ENCODE results near the gene CKLF. TPM values are rescaled to one million over a fixed set of nuclear protein-coding genes. Genes with fewer than 3 reads are reported as not detected.
A peak's percentile ranks its signal among the peaks of the same experiment; 100 is the strongest.

The CKLF gene
- total and polyA plus RNA-seq, 2 experiments from 2014 or later = 64.2 to 108 TPM

DNA sequence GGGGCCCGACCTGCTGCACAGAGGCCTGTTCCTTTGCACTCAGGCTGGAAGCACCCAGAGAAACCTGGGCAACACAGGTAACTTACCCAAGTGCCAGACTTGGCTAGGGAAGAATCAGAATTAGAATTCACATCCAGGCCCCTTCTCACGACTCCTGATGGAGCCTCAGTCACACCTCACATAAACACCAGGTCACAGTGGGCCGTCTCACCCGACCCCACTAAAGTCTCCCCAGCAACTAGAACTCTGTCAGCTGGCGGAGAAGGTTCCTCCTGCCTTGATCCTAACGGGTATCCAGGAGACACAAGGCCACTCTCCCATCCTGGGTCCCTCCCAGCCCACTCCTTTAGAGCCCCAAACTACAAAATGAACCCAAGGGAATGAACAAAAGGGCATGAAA, 8.8 kb upstream of the CKLF start:
- no peaks in the 10 kb centered on the region; the same call in 1 of the 2 replicates for H3K36me3 ChIP-seq (ENCODE audit: low read depth)
- H3F3A ChIP-seq (ENCODE audit: insufficient read depth) = no peaks in the 10 kb centered on the region
- DNase-seq = no peak
- H3K9me3 ChIP-seq (ENCODE audit: low read depth) = no peaks in the 10 kb centered on the region
- no peak overlapping the region for H3K4me3 ChIP-seq
- H3K79me2 ChIP-seq (ENCODE audit: insufficient read depth) = no peaks in the 10 kb centered on the region
- no peak overlapping the region for H3K4me2 ChIP-seq (ENCODE audit: unreplicated experiment)
- no peak overlapping the region for H3K9ac ChIP-seq
- no peaks in the 10 kb centered on the region for H3K27me3 ChIP-seq (replicated peaks; ENCODE audit: insufficient read depth)
- H3K9me2 ChIP-seq (ENCODE audit: insufficient read depth) = no peaks in the 10 kb centered on the region
- TF ChIP-seq EZH2phosphoT487 (IDR thresholded peaks at IDR 0.05; ENCODE audit: insufficient read depth, low read depth) (no peak), EZH2 (IDR thresholded peaks at IDR 0.05; ENCODE audit: insufficient read depth, poor library complexity, severe bottlenecking) (no peak)
- H4K20me1 ChIP-seq (ENCODE audit: insufficient read depth) = no peaks in the 10 kb centered on the region
- 86 to 87% methylated on average over 6 of the region's 6 CpGs for WGBS, 2 experiments (ENCODE audit: low coverage in 1 of 2, low lambda C conversion rate in 2 of 2, missing lambda C conversion rate in 2 of 2)
- in situ Hi-C loops (cut with MboI) = no loop called here
- peaks cover 1% of the 10 kb centered on the region for H3K4me1 ChIP-seq (ENCODE audit: insufficient read depth)
- no peak overlapping the region for H2AFZ ChIP-seq
- H3K27ac ChIP-seq = no peak overlapping the region

GRCh38 chr16:66544016-66544757, 8.2 kb upstream of the CKLF start:
- H3K4me1 ChIP-seq (ENCODE audit: insufficient read depth) = peaks cover 8% of the 10 kb centered on the region
- no peak for DNase-seq
- no peak overlapping the region for H3K27ac ChIP-seq
- no peaks in the 10 kb centered on the region for H3K36me3 ChIP-seq (ENCODE audit: low read depth)
- no peaks in the 10 kb centered on the region for H3K9me2 ChIP-seq (ENCODE audit: insufficient read depth)
- H3K27me3 ChIP-seq (replicated peaks; ENCODE audit: insufficient read depth) = no peaks in the 10 kb centered on the region
- in situ Hi-C loops (cut with MboI) = no loop called here
- H3K4me2 ChIP-seq (ENCODE audit: unreplicated experiment) = no peak overlapping the region
- H3K9me3 ChIP-seq (ENCODE audit: low read depth) = no peaks in the 10 kb centered on the region
- H3F3A ChIP-seq (ENCODE audit: insufficient read depth) = peaks cover 6% of the 10 kb centered on the region; the same call in 1 of the 2 replicates
- H3K4me3 ChIP-seq = no peak overlapping the region
- no peak overlapping the region for H3K9ac ChIP-seq
- H2AFZ ChIP-seq = no peak overlapping the region
- WGBS, 2 experiments (ENCODE audit: low coverage in 1 of 2, low lambda C conversion rate in 2 of 2, missing lambda C conversion rate in 2 of 2) = 89 to 94% methylated on average over 7 of the region's 7 CpGs
- no peaks in the 10 kb centered on the region for H4K20me1 ChIP-seq (ENCODE audit: insufficient read depth)
- TF ChIP-seq EZH2phosphoT487 (IDR thresholded peaks at IDR 0.05; ENCODE audit: insufficient read depth, low read depth) = no peak
- no peak for TF ChIP-seq EZH2 (IDR thresholded peaks at IDR 0.05; ENCODE audit: insufficient read depth, poor library complexity, severe bottlenecking)
- no peaks in the 10 kb centered on the region for H3K79me2 ChIP-seq (ENCODE audit: insufficient read depth)

- Histone ChIP-seq H3K4me2 (ENCODE audit: unreplicated experiment) (no peak overlapping the region), H3K9me2 (ENCODE audit: insufficient read depth) (no peaks in the 10 kb centered on the region), H3F3A (ENCODE audit: insufficient read depth) (peaks cover 6% of the 10 kb centered on the region; the same call in 1 of the 2 replicates), H2AFZ (no peak overlapping the region), H4K20me1 (ENCODE audit: insufficient read depth) (no peaks in the 10 kb centered on the region), H3K4me1 (ENCODE audit: insufficient read depth) (peaks cover 20% of the 10 kb centered on the region), H3K9me3 (ENCODE audit: low read depth) (no peaks in the 10 kb centered on the region), H3K9ac (no peak overlapping the region), H3K36me3 (ENCODE audit: low read depth) (no peaks in the 10 kb centered on the region), H3K79me2 (ENCODE audit: insufficient read depth) (no peaks in the 10 kb centered on the region), H3K27ac (no peak overlapping the region), H3K4me3 (no peak overlapping the region), H3K27me3 (replicated peaks; ENCODE audit: insufficient read depth) (no peaks in the 10 kb centered on the region)
- WGBS, 2 experiments (ENCODE audit: low coverage in 1 of 2, low lambda C conversion rate in 2 of 2, missing lambda C conversion rate in 2 of 2) = 97 to 100% methylated on average over 5 of the region's 5 CpGs
- no peak for TF ChIP-seq EZH2phosphoT487 (IDR thresholded peaks at IDR 0.05; ENCODE audit: insufficient read depth, low read depth)
- TF ChIP-seq EZH2 (IDR thresholded peaks at IDR 0.05; ENCODE audit: insufficient read depth, poor library complexity, severe bottlenecking) = no peak
- no peak for DNase-seq
- in situ Hi-C loops (cut with MboI) = no loop called here
Observed at GRCh38 chr16:66547101-66547989, 5.0 kb upstream of the CKLF start.

DNA sequence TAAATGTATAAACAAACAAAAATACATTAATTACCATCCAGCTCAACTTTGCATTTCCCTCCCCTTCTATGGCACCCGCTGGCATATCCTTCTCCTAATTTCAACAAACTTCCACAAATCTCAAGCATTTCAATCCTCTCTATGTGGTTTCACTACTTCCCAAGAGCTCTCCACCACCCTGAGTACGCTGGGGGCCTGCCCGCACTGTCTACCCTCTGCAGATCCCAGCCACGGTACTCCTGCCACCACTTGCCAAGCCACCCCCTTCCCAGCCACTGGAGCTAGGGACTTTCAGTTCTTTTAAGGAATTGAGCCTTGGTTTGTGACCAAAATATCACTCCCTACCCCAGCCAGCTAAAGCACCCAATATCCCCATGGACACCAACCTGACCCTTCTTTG, 4.3 kb upstream of the CKLF start:
- Histone ChIP-seq H3K9me2 (ENCODE audit: insufficient read depth) (no peaks in the 10 kb centered on the region), H3K27ac (no peak overlapping the region), H3K4me3 (no peak overlapping the region), H3K9me3 (ENCODE audit: low read depth) (no peaks in the 10 kb centered on the region), H3F3A (ENCODE audit: insufficient read depth) (peaks cover 6% of the 10 kb centered on the region; the same call in 1 of the 2 replicates), H3K79me2 (ENCODE audit: insufficient read depth) (peaks cover 5% of the 10 kb centered on the region), H3K4me2 (ENCODE audit: unreplicated experiment) (peak overlapping the region; percentile 91), H3K9ac (peak overlapping the region; percentile 88; the same call in 1 of the 2 replicates), H3K36me3 (ENCODE audit: low read depth) (no peaks in the 10 kb centered on the region), H4K20me1 (ENCODE audit: insufficient read depth) (no peaks in the 10 kb centered on the region), H3K27me3 (replicated peaks; ENCODE audit: insufficient read depth) (no peaks in the 10 kb centered on the region), H3K4me1 (ENCODE audit: insufficient read depth) (peaks cover 22% of the 10 kb centered on the region), H2AFZ (no peak overlapping the region)
- in situ Hi-C loops (cut with MboI) = no loop called here
- TF ChIP-seq EZH2 (IDR thresholded peaks at IDR 0.05; ENCODE audit: insufficient read depth, poor library complexity, severe bottlenecking) (no peak), EZH2phosphoT487 (IDR thresholded peaks at IDR 0.05; ENCODE audit: insufficient read depth, low read depth) (no peak)
- 88 to 94% methylated on average over 4 of the region's 4 CpGs for WGBS, 2 experiments (ENCODE audit: low coverage in 1 of 2, low lambda C conversion rate in 2 of 2, missing lambda C conversion rate in 2 of 2)
- no peak for DNase-seq
